ENCODE results near the gene ADAM17. TPM values are rescaled to one million over a fixed set of nuclear protein-coding genes. Genes with fewer than 3 reads are reported as not detected.

Gene ADAM17
- total and polyA plus RNA-seq, 10 donors: 9.4 to 54.0 (median 32.5) TPM

- Histone ChIP-seq H3K9me3 (no peaks in the 10 kb centered on the region), H3K4me3 (no peak overlapping the region), H3K27ac (peak overlapping the region in 1 of 8 donors; percentile 32), H3K36me3 (peaks cover 3 to 91% (median 30%) of the 10 kb centered on the region in 6 donors), H3K27me3 (replicated peaks in 1 of 7) (no peaks in the 10 kb centered on the region), H3K4me1 (peaks cover 0 to 9% (median 0%) of the 10 kb centered on the region in 6 donors)
- TF ChIP-seq POLR2A (IDR thresholded peaks at IDR 0.05) (no peak), CTCF (IDR thresholded peaks at IDR 0.05 in 8 of 11, conservative IDR thresholded peaks at IDR 0.05 in 3 of 11) (no peak), POLR2AphosphoS5 (IDR thresholded peaks at IDR 0.05) (no peak)
- WGBS, 5 donors: 38 to 77% (median 51%) methylated on average over 7 of the region's 7 CpGs
- intact Hi-C loops (cut with DNase I; ENCODE audit: low total_unique reads): no loop called here
- DNase-seq: no peak
Measured at GRCh38 chr2:9463698-9464034, 92.0 kb downstream of the ADAM17 start.

DNA sequence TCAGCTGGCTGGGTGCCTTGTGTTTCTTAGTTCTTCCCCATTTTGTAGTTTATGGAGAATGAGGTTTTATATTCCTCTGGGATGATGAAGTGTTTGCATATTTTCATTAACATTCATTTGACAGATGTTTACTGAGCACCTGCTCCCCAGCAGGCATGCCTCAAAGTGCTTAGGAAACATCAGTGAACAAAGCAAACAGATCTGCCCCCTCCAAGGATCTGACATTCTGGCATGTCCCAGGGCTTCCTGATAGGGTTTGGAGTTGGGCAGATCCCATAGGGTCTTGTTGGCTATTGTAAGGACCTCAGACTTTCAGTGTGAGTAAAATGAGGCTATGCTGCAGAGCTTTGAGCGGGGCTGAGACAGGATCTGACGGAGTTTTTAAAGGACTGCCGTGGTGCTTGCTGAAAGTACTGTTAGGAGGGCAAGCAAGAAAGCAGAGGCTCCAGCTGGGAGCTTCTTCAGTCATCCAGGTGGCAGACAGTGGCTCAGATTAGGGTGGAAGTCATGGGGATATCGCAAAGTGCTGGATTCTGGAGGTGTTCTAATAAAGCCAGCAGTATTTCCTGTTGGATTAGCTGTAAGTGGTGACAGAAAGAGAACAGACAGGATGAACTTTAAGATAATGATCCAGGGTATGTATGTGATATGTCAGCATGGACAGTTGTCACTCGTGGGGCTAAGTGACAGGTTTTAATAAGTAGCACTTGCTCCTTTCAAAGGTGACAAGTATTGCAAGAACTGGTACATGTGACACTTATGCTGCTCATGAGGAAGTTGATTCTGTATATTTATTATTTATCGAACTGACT, 92.5 kb downstream of the ADAM17 start:
- H3K27me3 ChIP-seq (replicated peaks in 1 of 7): no peaks in the 10 kb centered on the region
- peaks cover 0 to 9% (median 0%) of the 10 kb centered on the region in 6 donors for H3K4me1 ChIP-seq
- 74 to 91% (median 82%) methylated on average over 6 of the region's 6 CpGs for WGBS, 5 donors
- no peak for TF ChIP-seq CTCF (IDR thresholded peaks at IDR 0.05 in 8 of 11, conservative IDR thresholded peaks at IDR 0.05 in 3 of 11)
- TF ChIP-seq POLR2AphosphoS5 (IDR thresholded peaks at IDR 0.05): no peak
- no peak for TF ChIP-seq POLR2A (IDR thresholded peaks at IDR 0.05)
- no peak for DNase-seq
- H3K4me3 ChIP-seq: no peak overlapping the region
- intact Hi-C loops (cut with DNase I; ENCODE audit: low total_unique reads): no loop called here
- no peaks in the 10 kb centered on the region for H3K9me3 ChIP-seq
- peak overlapping the region in 1 of 8 donors; percentile 32 for H3K27ac ChIP-seq
- peaks cover 3 to 91% (median 31%) of the 10 kb centered on the region in 6 donors for H3K36me3 ChIP-seq

DNA sequence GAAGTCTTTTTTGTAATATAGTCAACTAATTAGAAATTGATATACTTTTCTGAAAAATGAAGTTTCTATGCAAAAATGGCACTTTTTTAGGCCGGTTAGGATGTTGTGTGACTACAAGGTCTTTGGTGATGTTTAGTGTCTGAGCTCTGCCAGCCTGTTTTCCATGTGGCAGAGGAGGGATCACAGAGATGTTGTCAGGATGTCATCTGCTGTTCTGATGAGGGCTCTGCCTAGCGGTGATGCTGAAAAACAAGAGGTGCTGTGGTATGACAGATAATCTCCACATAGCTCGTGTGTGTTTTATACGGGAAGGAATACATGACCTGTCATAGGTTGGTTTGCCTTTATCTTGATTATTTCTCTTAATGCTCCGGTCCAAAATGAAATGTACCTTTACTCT, 93.3 kb downstream of the ADAM17 start:
- Histone ChIP-seq H3K27me3 (replicated peaks in 1 of 7) (no peaks in the 10 kb centered on the region), H3K27ac (no peak overlapping the region), H3K36me3 (peaks cover 0 to 91% (median 29%) of the 10 kb centered on the region in 6 donors), H3K4me3 (no peak overlapping the region), H3K9me3 (no peaks in the 10 kb centered on the region), H3K4me1 (peaks cover 0 to 9% (median 0%) of the 10 kb centered on the region in 6 donors)
- intact Hi-C loops (cut with DNase I; ENCODE audit: low total_unique reads): no loop called here
- 76 to 95% (median 92%) methylated on average over 5 of the region's 5 CpGs for WGBS, 5 donors
- TF ChIP-seq CTCF (IDR thresholded peaks at IDR 0.05 in 8 of 11, conservative IDR thresholded peaks at IDR 0.05 in 3 of 11) (no peak), POLR2A (IDR thresholded peaks at IDR 0.05) (no peak), POLR2AphosphoS5 (IDR thresholded peaks at IDR 0.05) (no peak)
- DNase-seq: no peak

- TF ChIP-seq POLR2AphosphoS5 (IDR thresholded peaks at IDR 0.05): no peak
- TF ChIP-seq CTCF (IDR thresholded peaks at IDR 0.05 in 8 of 11, conservative IDR thresholded peaks at IDR 0.05 in 3 of 11): no peak
- TF ChIP-seq POLR2A (IDR thresholded peaks at IDR 0.05): no peak
- Histone ChIP-seq H3K36me3 (peaks cover 0 to 98% (median 33%) of the 10 kb centered on the region in 6 donors), H3K4me1 (peaks cover 0 to 9% (median 0%) of the 10 kb centered on the region in 6 donors), H3K9me3 (no peaks in the 10 kb centered on the region), H3K27me3 (replicated peaks in 1 of 7) (no peaks in the 10 kb centered on the region), H3K4me3 (no peak overlapping the region), H3K27ac (no peak overlapping the region)
- intact Hi-C loops (cut with DNase I; ENCODE audit: low total_unique reads): no loop called here
- 91 to 97% (median 93%) methylated on average over 3 of the region's 3 CpGs for WGBS, 5 donors
- no peak for DNase-seq
Measured at GRCh38 chr2:9461079-9461478, 94.6 kb downstream of the ADAM17 start.

All from spleen (tissue), 11 donors.